Measurements from ENCODE around the gene HYAL4.
"Not testable (repeated sequence)": the region's sequence is repeated elsewhere in the genome, so short reads cannot be mapped to it uniquely, and the experiment has no call there.

- TF ChIP-seq FOXK2, PKNOX1 (IDR thresholded peaks at IDR 0.05): not testable (repeated sequence)
Observed at GRCh38 chr7:123856428-123856827, 11.5 kb downstream of the HYAL4 start.

Measured in HEK293T (cell line).